H9 (cell line): ENCODE results near the gene PIP4K2A. TPM values are rescaled to one million over a fixed set of nuclear protein-coding genes. Genes with fewer than 3 reads are reported as not detected.
"Not testable (repeated sequence)": the region's sequence is repeated elsewhere in the genome, so short reads cannot be mapped to it uniquely, and the experiment has no call there.

Experiments
- DNase-seq: peaks from one replicate; pipeline ENCODE4 v3.0.0-alpha.2; 2017
- H2AFZ ChIP-seq: one replicate; pipeline ENCODE4 v1.6.1; 2013; ENCODE audit warnings: mild to moderate bottlenecking, low read length, control low read depth, moderate library complexity
- H2AK5ac ChIP-seq: 2 replicates; pipeline ENCODE4 v1.6.1; 2013; ENCODE audit warnings: low read length, control low read depth, mixed read lengths; ENCODE audit not compliant: insufficient read length
- H2BK120ac ChIP-seq: one replicate; pipeline ENCODE4 v1.6.1; 2013; ENCODE audit warnings: low read depth, mild to moderate bottlenecking, low read length, control low read depth, inconsistent platforms; ENCODE audit not compliant: poor library complexity, severe bottlenecking
- H2BK12ac ChIP-seq: 2 replicates; pipeline ENCODE4 v1.6.1; 2013; ENCODE audit warnings: low read length, control low read depth, mixed read lengths, low read depth; ENCODE audit not compliant: insufficient read length
- H2BK15ac ChIP-seq: 2 replicates; pipeline ENCODE4 v1.6.1; 2013; ENCODE audit warnings: low read depth, low read length, control low read depth
- H2BK20ac ChIP-seq: one replicate; pipeline ENCODE4 v1.6.1; 2013; ENCODE audit warnings: low read depth, mild to moderate bottlenecking, low read length, control low read depth, inconsistent platforms; ENCODE audit not compliant: poor library complexity, severe bottlenecking
- H2BK5ac ChIP-seq: 2 replicates; pipeline ENCODE4 v1.6.1; 2013; ENCODE audit warnings: low read length, control low read depth, mixed read lengths; ENCODE audit not compliant: insufficient read length
- H3K14ac ChIP-seq: 2 replicates; pipeline ENCODE4 v1.6.1; 2013; ENCODE audit warnings: low read length, control low read depth; ENCODE audit not compliant: insufficient read depth
- H3K18ac ChIP-seq: 2 replicates; pipeline ENCODE4 v1.6.1; 2013; ENCODE audit warnings: low read depth, mild to moderate bottlenecking, mixed read lengths, low read length, control low read depth; ENCODE audit not compliant: insufficient read length
- H3K23ac ChIP-seq: 2 replicates; pipeline ENCODE4 v1.6.1; 2013; ENCODE audit warnings: low read length, control low read depth, mixed read lengths, low read depth; ENCODE audit not compliant: insufficient read length
- H3K23me2 ChIP-seq: 2 replicates; pipeline ENCODE4 v1.6.1; 2013; ENCODE audit warnings: low read depth, mild to moderate bottlenecking, mixed read lengths, low read length, control low read depth; ENCODE audit not compliant: insufficient read length, poor library complexity, severe bottlenecking
- H3K27ac ChIP-seq: 2 replicates; pipeline ENCODE4 v1.5.1; 2013; ENCODE audit warnings: low read length, control low read depth, mixed read lengths, low read depth; ENCODE audit not compliant: insufficient read length
- H3K27me3 ChIP-seq: 2 replicates; pipeline ENCODE4 v1.6.1; 2013; ENCODE audit warnings: low read length, control low read depth, inconsistent platforms; ENCODE audit not compliant: insufficient read depth
- H3K4ac ChIP-seq: 2 replicates; pipeline ENCODE4 v1.6.1; 2013; ENCODE audit warnings: low read depth, mild to moderate bottlenecking, control low read depth, inconsistent platforms, low read length, moderate library complexity
- H3K4me1 ChIP-seq: 2 replicates; pipeline ENCODE4 v1.6.1; 2013; ENCODE audit warnings: low read length, control low read depth, inconsistent platforms; ENCODE audit not compliant: insufficient read depth
- H3K4me2 ChIP-seq: 2 replicates; pipeline ENCODE4 v1.6.1; 2013; ENCODE audit warnings: low read length, control low read depth, mixed read lengths; ENCODE audit not compliant: insufficient read length, insufficient read depth
- H3K56ac ChIP-seq: 2 replicates; pipeline ENCODE4 v1.6.1; 2013; ENCODE audit warnings: low read depth, mild to moderate bottlenecking, mixed read lengths, low read length, control low read depth; ENCODE audit not compliant: insufficient read length
- H3K79me1 ChIP-seq: 2 replicates; pipeline ENCODE4 v1.6.1; 2013; ENCODE audit warnings: low read depth, mild to moderate bottlenecking, moderate library complexity, low read length, control low read depth, inconsistent platforms; ENCODE audit not compliant: insufficient read depth, poor library complexity, severe bottlenecking
- H3K79me2 ChIP-seq: 2 replicates; pipeline ENCODE4 v1.6.1; 2013; ENCODE audit warnings: low read length, control low read depth, inconsistent platforms; ENCODE audit not compliant: insufficient read depth
- H3K9ac ChIP-seq: 2 replicates; pipeline ENCODE4 v1.6.1; 2013; ENCODE audit warnings: low read length, control low read depth, mixed read lengths; ENCODE audit not compliant: insufficient read length; ENCODE audit errors: extremely low read depth
- H3K9me3 ChIP-seq: one replicate; pipeline ENCODE4 v1.6.1; 2013; ENCODE audit warnings: low read depth, low read length, inconsistent platforms; ENCODE audit not compliant: control insufficient read depth
- H3T11ph ChIP-seq: one replicate; pipeline ENCODE4 v1.6.1; 2013; ENCODE audit warnings: mild to moderate bottlenecking, low read length, control low read depth, inconsistent platforms
- H4K20me1 ChIP-seq: one replicate; pipeline ENCODE4 v1.6.1; 2013; ENCODE audit not compliant: control insufficient read depth, insufficient read length, insufficient read depth
- H4K5ac ChIP-seq: 2 replicates; pipeline ENCODE4 v1.6.1; 2013; ENCODE audit warnings: low read depth, mild to moderate bottlenecking, mixed read lengths, low read length, control low read depth; ENCODE audit not compliant: insufficient read length
- H4K8ac ChIP-seq: replicated peaks from 2 replicates; pipeline ENCODE4 v1.6.1; 2013; ENCODE audit warnings: low read length, control low read depth, mixed read lengths, low read depth; ENCODE audit not compliant: insufficient read length
- H4K91ac ChIP-seq: 2 replicates; pipeline ENCODE4 v1.6.1; 2013; ENCODE audit warnings: low read depth, mild to moderate bottlenecking, moderate library complexity, mixed read lengths, low read length, control low read depth; ENCODE audit not compliant: insufficient read length
- H3K27ac Mint-ChIP-seq, 3 experiments: 2 replicates in 2 of 3; 3 replicates in 1 of 3; pipeline ENCODE4 v1.8.0; 2020 to 2021; ENCODE audit warnings: mixed read lengths in 3 of 3, mild to moderate bottlenecking in 1 of 3, moderate library complexity in 1 of 3
- H3K27me3 Mint-ChIP-seq: 2 replicates; pipeline ENCODE4 v1.8.0; 2021; ENCODE audit warnings: low read depth, mild to moderate bottlenecking, moderate library complexity, mixed read lengths
- H3K36me3 Mint-ChIP-seq, 3 experiments: 2 replicates in 2 of 3; 3 replicates in 1 of 3; pipeline ENCODE4 v1.8.0; 2020 to 2021; ENCODE audit warnings: low read depth in 3 of 3, mixed read lengths in 3 of 3; ENCODE audit not compliant: insufficient read depth in 1 of 3
- H3K4me1 Mint-ChIP-seq, 2 experiments: 2 replicates each; pipeline ENCODE4 v1.8.0; 2020; ENCODE audit warnings: mixed read lengths in 2 of 2
- H3K4me3 Mint-ChIP-seq, 2 experiments: 2 replicates in 1 of 2; 3 replicates in 1 of 2; pipeline ENCODE4 v1.8.0; 2020 to 2021; ENCODE audit warnings: mild to moderate bottlenecking in 2 of 2, mixed read lengths in 2 of 2, moderate library complexity in 1 of 2
- H3K9me3 Mint-ChIP-seq, 2 experiments: 2 replicates in 1 of 2; 3 replicates in 1 of 2; pipeline ENCODE4 v1.8.0; 2020; ENCODE audit warnings: mild to moderate bottlenecking in 2 of 2, mixed read lengths in 2 of 2, moderate library complexity in 1 of 2
- WGBS: extraction: QIAGEN DNeasy Blood & Tissue Kit; methylation state at CpG from one replicate; pipeline ENCODE4 v1.1.7; 2013; ENCODE audit warnings: missing lambda C conversion rate, low lambda C conversion rate, mixed read lengths; ENCODE audit not compliant: insufficient read length; ENCODE audit errors: extremely low coverage; 5-methylcytosine and 5-hydroxymethylcytosine counted together
- total RNA-seq: library from RNA; stranded (reverse); gene quantifications from 2 replicates; pipeline ENCODE4 v1.2.1, GENCODE V29; 2021
- TF ChIP-seq, protein P1 (sequence below): fragments of 200-600 bp; sonication (generic); conservative IDR thresholded peaks from 3 replicates; pipeline ENCODE4 v1.8.0; 2021; ENCODE audit warnings: antibody characterized with exemption, mild to moderate bottlenecking

Gene PIP4K2A
- total RNA-seq, 1 experiment from 2014 or later = 33.6 TPM

DNA sequence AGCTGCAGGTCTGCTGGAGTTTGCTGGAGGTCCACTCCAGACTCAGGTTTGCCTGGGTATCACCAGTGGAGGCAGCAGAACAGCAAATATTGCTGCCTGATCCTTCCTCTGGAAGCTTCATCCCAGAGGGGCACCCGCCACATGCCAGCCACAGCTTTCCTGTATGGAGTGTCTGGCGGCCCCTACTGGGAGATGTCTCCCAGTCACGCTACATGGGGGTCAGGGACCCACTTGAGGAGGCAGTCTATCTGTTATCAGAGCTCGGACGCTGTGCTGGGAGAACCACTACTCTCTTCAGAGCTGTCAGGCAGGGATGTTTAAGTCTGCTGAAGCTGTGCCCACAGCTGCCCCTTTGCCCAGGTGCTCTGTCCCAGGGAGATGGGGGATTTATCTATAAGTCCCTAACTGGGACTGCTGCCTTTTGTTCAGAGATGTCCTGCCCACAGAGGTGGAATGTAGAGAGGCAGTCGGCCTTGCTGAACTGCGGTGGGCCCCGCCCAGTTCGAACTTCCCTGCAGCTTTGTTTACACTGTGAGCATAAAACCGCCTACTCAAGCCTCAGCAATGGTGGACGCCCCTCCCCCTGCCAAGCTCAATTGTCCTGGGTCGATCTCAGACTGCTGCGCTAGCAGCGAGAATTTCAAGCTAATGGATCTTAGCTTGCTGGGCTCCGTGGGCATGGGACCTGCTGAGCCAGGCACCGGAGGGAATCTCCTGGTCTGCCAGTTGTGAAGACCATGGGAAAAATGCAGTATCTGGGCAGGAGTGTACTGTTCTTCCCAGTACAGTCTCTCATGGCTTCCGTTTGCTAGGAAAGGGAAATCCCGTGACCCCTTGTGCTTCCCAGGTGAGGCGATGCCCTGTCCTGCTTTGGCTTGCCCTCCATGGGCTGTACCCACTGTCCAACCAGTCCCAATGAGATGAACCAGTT is 200.6 kb downstream of the PIP4K2A start:
- H4K91ac ChIP-seq, H3T11ph ChIP-seq, H3K4ac ChIP-seq, H2BK20ac ChIP-seq, H2BK5ac ChIP-seq, H4K8ac ChIP-seq, H2BK15ac ChIP-seq, H3K27me3 ChIP-seq, H3K27ac Mint-ChIP-seq, H3K79me2 ChIP-seq, H3K9me3 ChIP-seq, H2BK120ac ChIP-seq, H3K23ac ChIP-seq, H3K14ac ChIP-seq, H3K27ac ChIP-seq, H4K5ac ChIP-seq, H2BK12ac ChIP-seq, H3K56ac ChIP-seq, H3K4me1 ChIP-seq, H4K20me1 ChIP-seq, H3K23me2 ChIP-seq, H2AK5ac ChIP-seq, H3K79me1 ChIP-seq: not testable (repeated sequence)
- TF ChIP-seq, protein P1, sequence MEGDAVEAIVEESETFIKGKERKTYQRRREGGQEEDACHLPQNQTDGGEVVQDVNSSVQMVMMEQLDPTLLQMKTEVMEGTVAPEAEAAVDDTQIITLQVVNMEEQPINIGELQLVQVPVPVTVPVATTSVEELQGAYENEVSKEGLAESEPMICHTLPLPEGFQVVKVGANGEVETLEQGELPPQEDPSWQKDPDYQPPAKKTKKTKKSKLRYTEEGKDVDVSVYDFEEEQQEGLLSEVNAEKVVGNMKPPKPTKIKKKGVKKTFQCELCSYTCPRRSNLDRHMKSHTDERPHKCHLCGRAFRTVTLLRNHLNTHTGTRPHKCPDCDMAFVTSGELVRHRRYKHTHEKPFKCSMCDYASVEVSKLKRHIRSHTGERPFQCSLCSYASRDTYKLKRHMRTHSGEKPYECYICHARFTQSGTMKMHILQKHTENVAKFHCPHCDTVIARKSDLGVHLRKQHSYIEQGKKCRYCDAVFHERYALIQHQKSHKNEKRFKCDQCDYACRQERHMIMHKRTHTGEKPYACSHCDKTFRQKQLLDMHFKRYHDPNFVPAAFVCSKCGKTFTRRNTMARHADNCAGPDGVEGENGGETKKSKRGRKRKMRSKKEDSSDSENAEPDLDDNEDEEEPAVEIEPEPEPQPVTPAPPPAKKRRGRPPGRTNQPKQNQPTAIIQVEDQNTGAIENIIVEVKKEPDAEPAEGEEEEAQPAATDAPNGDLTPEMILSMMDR = peak; percentile 59; the same call in 2 of the 3 replicates
- H3K27me3 Mint-ChIP-seq = peaks cover 83% of the 10 kb centered on the region
- H3K4me1 Mint-ChIP-seq = peaks cover 14% of the 10 kb centered on the region in 2 experiments
- peak; percentile 90 for DNase-seq
- Histone ChIP-seq H2AFZ (peak overlapping the region; percentile 90), H3K18ac (peak overlapping the region; percentile 95), H3K4me2 (peak overlapping the region; percentile 47), H3K9ac (peak overlapping the region; percentile 8)
- no CpG with 5 or more reads among the region's 19 CpGs for WGBS
- peak overlapping the region; percentile 45 to 65; a peak in 4 of 5 replicates for H3K4me3 Mint-ChIP-seq
- peaks cover 0 to 15% (median 2%) of the 10 kb centered on the region in 3 experiments; a peak in 1 of 7 replicates for H3K36me3 Mint-ChIP-seq
- H3K9me3 Mint-ChIP-seq = peaks cover 15 to 33% of the 10 kb centered on the region in 2 experiments

- H2BK120ac ChIP-seq, H3K14ac ChIP-seq, H3K23ac ChIP-seq: not testable (repeated sequence)
Measured at GRCh38 chr10:22512015-22512414, 202.4 kb downstream of the PIP4K2A start.

More at GRCh38 chr10:22512015-22512414, 202.4 kb downstream of the PIP4K2A start:
- Mint-ChIP-seq H3K36me3 (peaks cover 0 to 21% (median 5%) of the 10 kb centered on the region in 3 experiments; a peak in 2 of 7 replicates), H3K9me3 (peaks cover 22 to 36% of the 10 kb centered on the region in 2 experiments), H3K27me3 (peaks cover 71% of the 10 kb centered on the region), H3K4me1 (peaks cover 14% of the 10 kb centered on the region in 2 experiments)
- H4K91ac ChIP-seq, H3K27ac ChIP-seq, H3K4ac ChIP-seq, H2AFZ ChIP-seq, H3K4me1 ChIP-seq, H2BK20ac ChIP-seq, H3K79me1 ChIP-seq, H4K8ac ChIP-seq, H2BK5ac ChIP-seq, DNase-seq, H3K9ac ChIP-seq, H2BK15ac ChIP-seq, H3K18ac ChIP-seq, H3K27me3 ChIP-seq, H3T11ph ChIP-seq, H4K5ac ChIP-seq, H3K56ac ChIP-seq, H3K27ac Mint-ChIP-seq, H2BK12ac ChIP-seq, H3K9me3 ChIP-seq, H3K23me2 ChIP-seq, H3K79me2 ChIP-seq, H3K4me2 ChIP-seq, H2AK5ac ChIP-seq, H3K4me3 Mint-ChIP-seq, H4K20me1 ChIP-seq: not testable (repeated sequence)
- WGBS = no CpG with 5 or more reads among the region's 5 CpGs
